Measurements from ENCODE around the gene HSD17B3.

Gene HSD17B3

DNA sequence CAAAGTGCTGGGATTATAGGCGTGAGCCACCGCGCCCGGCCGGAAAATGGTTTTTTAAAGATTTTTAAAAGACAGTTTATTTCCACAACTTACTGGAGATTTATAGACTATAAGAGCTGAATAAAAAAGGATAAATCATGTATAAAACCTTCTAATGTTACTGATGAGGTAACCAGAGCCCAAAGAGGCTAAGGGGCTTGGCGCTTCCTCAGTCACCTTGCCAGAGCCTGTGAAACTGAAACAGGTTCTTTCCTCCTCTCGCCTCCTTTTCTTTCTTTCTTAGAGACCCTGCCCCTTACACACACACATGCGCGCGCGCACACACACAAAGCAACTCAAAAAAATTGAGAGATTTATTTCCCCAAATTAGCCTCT, 69.8 kb downstream of the HSD17B3 start:
- DNase-seq: no peak

DNA sequence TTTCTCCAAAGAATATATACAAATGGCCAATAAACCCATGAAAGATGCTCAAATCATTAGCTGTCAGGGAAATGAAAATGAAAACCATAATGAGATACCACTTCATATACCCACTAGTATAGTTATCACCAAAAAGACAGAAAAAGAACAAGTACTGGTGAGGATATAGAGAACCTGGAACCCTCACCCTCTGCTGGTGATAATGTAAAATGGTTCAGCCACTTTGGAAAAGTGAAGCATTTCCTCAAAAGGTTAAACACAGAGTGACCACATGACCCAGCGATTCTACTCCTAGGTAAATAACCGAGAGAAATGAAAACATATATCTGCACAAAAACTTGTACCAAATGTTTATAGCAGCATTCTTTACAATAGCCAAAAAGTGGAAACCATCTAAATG, 72.0 kb downstream of the HSD17B3 start:
- no peak for DNase-seq

DNA sequence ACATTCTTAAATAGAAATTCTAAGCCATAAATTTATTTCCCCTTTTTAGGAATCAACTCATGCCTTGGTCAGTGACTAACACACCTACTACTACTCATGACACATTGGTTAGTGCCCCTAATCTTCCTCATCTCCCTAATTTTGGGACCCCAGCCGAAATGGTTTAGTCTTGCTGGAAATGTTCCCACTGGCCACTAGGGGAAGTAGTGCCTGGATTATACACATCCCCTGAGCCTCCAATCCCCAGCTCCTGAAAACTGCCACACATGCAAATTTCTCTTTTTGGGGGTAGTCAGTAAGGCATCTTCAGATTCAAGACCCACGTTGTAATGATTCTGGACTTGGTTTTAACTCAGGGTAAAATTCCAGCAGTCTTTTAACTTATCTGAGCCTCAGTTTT, 79.8 kb downstream of the HSD17B3 start:
- no peak for DNase-seq

DNA sequence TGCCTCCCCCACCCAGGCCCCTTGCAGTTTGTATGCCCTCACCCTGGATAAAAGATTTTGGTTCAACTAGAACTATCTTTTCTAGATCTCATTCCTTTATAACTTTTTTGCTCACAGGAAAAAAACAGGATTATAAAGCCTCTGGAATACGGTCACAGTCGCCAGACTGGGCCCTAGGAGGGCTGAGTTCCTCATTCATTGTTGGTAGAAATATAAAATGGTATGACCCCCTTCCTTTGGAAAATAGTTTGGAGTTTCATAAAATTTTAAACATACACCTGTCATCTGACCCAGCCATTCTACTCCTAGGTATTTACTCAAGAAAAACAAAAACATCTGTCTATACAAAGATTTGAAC, 82.1 kb downstream of the HSD17B3 start:
- DNase-seq: no peak

DNA sequence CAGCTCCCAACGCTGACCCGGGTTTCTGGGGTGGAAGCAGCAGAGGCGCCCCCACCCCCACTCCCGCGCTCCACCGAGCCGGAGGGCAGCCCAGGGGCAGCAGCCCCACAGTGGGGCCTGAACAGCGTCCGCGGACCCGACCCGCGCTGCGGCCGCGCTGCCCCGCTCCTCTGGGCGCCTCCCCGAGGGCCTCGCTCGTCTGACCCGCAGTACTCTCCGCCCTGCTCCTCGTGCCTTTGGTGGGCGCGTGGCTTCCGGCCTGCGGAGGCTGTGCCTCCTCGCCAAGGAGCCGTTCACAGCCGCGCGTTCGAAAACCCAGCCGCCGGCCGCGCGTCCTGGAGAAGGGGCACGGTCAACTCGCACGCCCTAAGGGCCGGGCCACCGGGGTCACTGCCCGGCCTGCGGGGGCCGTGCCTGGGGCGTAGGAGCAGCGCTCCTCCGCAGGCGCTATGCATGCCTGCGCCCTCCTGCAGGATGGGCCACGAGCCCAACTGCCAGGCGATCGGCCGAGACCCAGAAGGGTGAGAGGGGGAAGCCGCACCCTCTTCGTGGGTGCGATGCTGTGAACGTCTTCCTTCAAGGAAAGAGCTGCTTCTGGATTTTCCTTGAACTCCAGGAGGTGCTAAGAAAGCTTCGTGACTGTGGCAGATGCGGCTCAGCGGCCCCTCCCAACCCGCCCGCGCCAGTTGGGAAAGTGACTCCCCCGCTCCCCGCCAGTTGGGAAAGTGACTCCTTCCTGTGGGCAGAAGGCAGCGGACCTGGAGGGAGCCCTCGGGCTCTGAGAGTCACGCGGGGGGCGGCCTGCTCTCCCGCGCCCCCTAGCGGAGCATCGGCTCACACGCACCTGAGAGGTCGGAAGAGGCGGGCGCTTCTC, 82.7 kb downstream of the HSD17B3 start:
- peak; percentile 29 for DNase-seq

DNA sequence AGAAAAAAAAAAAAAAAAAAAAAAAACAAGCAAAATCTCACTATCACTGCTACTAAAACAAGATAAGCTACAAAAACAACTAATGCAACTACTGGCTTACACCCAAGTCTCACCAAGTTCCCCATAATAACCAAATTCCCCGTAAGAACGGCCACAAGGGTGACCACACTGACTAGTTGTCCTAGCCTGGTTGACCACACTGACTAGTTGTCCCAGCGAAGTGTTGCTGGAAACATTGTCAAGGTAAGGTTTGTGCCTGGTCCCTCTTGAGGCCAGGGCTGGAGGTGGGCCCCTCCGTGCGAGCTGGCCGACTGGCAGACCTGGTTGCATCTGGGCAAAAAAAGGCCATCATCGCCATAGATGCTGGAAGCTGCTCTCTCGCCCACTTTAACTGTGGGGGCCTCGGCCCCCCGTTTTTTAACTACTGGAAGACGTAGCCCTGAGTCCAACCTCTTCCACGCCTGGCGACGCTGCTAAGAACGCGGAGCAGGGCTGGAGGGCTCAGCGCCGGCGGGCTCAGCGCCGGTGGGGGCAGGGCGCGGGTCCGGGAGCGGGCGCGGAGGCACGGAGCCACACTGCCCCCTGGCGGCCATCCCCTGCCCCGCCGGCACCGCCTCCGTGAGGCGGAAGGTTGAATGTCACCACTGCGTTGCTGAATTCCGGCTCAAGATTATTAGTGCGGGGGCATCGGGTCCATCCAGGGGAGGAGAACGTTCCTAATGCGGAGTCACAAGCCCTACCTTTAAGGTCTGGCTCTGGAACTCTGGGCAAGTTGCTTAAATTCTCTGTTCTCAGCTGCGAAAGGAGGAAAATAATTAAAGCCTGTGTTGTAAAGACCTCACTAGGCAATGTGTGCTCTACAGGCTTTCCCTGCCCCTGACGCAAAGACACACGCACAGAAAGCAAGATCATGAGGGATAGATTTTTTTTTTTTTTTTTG, 84.0 kb downstream of the HSD17B3 start:
- peak; percentile 61 for DNase-seq

DNA sequence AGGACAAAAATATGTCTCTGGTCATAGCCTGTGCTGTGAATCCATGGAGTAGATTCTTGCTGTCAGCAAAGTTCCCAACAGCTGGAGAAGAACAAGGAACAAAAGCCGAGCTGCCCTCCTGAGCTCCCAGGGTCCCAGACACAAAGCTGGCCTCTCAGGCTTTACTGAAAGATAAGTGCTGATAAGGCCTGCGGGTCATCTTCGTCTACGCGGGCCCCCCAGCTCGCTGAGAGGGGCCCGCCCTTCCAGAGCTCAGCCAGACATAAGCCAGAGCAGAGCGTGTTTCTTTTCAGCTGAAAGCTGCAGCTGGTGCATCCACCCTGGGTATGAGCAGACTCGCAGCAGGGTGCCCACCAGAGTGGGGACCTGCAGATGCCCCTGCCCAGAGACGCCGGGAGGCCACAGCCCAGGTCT, 84.7 kb downstream of the HSD17B3 start:
- DNase-seq: no peak

DNA sequence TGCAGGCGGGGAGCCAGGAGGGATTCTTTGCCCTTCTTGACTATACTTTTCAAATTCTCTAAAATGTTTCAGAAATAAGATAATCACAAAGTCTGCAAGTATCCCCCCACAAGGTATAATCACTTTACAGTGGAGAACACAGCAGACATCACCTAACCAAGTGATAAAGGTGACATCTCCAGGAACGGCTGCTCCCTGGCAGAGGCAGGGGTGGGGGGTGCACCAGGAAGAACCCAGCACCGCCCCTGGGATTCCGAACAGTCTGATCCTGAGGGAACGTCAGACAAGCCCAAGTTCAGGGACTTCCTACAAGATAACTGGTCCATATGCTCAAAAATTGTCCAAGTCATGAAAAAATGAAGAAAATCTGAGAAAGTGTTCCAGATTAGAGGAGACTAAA, 85.4 kb downstream of the HSD17B3 start:
- no peak for DNase-seq

DNA sequence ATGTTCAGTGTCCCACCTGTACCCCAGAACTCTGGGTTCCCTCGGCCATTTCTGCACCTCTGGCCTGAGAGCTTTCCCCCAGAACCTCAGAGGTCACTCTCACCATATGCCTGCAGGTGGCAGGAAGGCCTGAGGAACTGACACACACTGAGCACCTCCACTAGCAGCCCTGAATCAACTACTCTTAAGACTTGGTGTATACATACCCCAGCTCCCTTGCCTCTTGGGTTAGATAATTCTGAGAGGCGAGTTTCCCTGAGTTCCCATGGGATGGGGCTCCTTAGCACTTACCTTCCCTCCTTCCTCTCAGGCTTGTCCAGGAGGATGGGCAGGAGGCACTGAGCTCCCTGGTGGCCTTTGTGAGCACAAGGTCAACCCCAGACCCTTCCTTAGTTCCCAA, 86.1 kb downstream of the HSD17B3 start:
- no peak for DNase-seq

DNA sequence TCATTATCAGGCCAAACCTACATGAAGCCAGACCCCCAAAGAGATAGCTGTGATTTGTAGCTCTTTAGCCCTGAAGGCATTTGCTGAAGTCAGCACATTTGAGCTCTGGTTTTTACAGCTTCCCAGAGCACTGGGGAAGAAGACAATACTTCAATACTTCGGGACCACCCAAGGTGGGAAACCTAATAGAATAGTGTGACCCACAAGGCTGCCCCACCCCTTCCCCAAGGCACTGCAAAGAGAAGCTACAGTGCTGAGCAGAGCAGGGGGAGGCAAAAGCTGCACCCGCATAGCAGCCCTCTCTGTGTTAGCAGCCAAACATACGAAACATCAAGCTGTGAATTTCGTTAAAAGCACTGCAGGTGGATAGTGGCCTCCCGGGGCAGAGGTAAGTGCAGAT, 87.3 kb downstream of the HSD17B3 start:
- no peak for DNase-seq

DNA sequence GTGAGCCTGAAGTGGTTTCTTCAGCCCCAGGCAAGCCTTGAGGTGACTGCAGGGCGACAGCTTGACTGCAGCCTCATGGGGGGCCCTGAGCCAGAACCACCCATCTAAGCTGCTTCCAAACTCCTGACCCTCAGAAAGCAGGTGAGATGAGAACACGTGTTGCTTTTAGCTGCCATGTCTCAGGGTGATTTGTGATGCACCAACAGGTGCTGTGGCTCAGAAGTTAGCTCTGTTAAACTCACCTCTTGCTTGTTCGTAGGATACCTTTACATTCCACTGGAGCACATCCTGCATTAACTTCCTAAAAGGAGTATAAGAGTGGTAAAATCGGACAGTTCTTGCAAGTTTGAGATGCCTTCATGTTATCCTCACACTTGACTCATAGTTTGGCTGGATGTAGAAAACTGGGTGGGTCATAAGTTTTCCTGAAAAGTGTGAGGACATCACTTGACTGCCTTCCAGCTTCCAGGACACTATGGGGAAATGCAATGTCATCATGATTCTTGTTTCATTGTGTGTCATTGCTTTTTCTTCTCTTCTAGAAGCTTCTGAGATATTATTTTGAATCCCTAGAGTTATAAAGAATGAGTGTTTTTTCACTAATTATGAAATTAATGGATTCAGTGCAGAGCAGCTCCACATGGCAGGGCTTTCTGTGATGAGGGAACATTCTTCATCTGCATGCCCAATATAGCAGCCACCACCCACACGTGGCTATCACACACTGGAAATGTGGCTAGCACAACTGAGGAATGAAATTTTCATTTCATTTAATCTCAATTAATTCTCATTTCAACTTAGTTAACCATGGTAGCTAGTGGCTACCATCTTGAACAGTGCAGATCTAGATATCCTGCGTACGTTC, 92.3 kb downstream of the HSD17B3 start:
- no peak for DNase-seq

DNA sequence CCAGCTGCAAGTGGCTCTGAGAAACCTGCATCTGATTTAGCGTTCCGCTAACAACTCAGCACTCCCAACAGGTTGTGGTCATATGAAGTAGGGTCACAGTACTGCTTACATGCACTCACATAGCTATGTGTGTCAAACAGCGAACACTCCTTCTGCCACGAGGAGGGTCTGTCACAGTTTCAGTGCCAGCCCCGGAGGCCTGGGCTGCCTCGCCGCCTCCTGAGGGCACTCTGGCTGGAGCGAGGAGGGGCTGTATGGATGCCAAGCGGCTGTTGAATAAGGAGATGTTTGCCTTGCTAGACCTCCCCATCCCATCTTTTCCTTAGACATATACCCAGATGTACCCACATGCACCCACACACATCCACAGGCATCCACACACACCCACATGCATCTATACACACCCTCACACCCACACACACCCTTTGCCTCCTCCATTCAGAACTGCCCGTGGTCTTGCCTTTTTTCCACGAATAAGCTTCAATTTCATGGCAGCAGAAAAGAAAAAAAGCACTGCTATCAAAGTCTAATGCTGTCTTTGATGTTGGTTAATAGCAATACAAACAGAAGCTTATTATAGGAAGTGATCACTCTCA, 95.7 kb downstream of the HSD17B3 start:
- no peak for DNase-seq

DNA sequence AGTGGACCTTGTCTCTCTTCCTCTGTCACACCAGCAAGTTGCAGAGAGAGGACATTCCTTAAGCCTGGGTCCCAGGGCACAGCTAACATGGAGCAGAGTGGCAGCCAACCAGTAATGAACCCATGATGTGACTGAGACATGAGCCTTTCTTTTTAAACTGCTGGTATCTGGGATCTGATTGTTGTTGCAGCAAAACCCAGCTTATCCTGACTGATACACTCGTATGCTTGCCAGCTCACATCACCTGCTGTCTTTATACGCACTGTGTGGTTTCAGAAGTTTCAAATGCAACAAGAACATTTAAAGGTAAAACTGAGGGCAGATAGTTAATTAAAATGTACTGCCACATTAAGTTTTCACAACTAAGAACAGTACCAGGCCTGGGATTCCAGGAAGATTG, 97.1 kb downstream of the HSD17B3 start:
- no peak for DNase-seq

DNA sequence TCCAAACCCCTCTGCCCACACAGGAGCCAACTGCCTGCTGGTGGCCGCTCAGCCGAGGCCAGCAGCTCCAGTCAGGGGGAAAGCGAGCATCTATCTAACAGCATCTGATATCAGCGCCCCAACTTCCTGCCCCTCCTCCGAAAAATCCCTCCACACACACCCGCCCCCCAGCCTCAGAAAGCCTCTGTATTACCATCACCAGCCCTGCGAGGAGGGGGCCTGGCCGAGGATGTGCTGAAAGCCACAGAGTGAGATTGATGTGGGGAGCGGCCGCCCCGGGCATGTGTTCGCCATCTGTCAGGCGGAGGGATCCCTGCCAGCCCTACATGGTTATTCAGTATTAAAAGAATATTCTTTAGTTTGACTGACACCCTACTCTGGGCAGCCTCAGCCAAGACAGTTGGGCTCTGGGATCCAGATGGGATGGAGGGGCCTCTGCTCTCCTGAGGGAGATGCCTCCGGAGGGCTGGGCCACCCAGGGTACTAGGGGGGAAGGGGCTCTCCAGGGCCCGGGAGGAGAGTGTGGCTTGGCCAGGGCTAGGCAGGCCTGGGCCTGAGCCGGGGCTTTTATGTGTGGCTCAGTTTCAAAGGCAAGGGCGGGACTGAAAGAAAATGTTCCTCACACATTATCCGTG, 98.0 kb downstream of the HSD17B3 start:
- no peak for DNase-seq

DNA sequence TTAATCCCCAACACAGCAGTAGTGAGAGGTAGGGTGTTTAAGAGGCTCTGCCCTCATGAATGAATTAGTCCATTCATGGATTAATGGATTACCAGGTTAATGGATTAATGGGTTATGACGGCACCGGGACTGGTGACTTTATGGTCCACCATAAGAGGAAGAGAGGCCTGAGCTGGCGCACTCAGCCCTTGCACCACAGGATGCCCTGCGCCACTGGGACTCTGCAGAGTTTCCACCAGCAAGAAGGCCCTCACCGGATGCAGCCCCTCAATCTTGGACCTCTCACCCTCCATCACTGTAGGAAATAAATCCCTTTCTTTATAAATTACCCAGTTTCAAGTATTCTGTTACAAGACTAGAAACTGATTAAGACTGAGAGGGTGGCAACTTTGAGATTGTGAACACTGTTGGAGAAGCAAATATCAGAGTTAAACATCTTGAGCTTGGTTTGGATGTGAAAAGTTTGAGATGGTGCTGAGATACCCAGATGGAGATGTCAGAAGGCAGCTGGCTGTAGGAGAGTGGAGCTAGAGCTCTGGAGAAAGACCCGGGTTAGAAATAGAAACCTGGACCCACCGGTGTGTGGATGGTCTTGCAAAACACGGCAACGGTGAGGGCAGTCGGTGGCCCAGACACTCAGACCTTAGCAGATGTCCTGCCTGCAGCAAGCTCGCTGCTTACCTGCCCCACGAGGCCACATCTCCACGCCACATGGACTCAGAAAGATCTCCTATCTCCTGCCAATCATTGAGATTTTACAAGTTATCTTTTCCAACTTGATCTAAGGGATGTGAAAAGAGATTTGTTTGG, 98.8 kb downstream of the HSD17B3 start:
- no peak for DNase-seq

DNA sequence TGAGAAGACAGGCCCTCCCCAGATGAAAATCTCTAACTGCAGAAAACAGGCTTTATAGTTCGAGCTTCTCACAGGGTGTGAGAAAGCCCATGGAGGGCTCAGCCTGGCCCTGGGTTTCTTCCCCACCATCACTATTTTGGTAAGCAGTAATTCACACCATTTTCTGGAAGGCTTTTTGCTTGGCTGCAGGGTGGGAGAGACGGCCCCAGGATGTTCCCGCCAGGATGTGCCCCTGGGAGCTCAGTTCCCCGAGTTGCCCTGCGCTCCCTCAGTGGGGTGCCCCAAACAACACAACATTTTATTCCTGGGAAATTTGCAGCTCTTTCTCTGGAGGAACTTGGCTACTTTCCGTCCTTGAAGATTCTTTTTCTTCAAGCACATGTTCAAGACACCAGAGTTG, 100.8 kb downstream of the HSD17B3 start:
- no peak for DNase-seq

DNA sequence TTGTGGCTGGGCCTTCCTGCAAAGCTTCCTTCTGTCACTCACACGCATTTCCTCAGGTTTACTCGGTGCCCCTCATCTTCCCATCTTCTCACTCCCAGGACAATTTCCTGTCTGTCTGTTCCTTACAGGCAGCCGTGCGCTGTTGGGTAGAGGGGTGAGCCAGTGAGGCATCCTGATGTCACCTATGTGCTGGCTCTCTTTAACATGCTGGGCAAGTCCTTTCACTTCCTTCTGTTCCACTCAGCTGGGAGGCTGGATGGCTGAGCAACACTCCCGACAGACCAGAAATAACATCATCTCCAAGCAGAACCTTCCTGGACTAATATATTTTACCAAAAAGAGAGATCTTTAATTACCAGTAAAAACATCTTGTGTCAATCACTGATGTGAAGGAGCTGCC, 103.0 kb downstream of the HSD17B3 start:
- DNase-seq: no peak

DNA sequence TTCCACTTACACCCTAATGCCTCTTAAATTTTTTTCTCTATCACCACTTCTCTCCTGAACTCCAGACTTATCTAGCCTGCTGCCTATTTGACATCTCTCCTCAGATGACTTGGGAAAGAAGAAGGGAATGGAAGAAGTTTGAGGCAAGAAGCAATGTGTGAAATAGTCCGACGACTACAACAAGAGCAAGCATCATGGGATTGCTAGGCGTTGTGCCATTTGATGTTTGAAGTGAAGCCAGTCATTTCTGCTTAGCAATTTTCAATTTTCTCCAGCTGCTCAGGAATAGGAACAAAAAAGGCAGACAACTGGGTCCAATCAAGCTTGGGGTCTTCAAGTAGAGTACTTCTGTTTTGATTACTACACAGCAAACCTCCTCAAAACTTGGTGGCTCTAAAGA, 106.4 kb downstream of the HSD17B3 start:
- DNase-seq: no peak

DNA sequence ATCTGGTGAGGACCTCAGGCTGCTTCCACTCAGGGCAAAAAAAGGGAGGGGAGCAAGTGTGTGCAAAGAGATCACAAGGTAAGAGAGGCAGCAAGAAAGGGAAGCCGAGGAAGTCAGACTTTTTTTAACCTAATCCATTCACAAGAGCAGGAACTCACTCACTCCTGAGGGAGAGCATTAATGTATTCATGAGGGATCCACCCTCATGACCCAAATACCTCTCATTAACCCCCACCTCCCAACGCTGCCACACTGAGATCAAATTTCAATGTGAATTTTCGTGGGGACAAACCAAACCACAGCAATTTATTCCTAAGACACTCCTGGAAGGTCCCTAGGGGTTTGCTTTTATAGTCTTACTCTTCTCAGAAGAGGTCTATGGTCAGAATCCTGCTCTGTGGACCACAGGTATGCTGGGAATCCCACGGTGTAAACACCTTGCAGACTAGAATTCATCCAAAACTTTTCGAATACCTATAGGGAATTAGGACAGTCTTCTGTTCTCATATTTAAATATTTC, 108.7 kb downstream of the HSD17B3 start:
- DNase-seq: no peak

DNA sequence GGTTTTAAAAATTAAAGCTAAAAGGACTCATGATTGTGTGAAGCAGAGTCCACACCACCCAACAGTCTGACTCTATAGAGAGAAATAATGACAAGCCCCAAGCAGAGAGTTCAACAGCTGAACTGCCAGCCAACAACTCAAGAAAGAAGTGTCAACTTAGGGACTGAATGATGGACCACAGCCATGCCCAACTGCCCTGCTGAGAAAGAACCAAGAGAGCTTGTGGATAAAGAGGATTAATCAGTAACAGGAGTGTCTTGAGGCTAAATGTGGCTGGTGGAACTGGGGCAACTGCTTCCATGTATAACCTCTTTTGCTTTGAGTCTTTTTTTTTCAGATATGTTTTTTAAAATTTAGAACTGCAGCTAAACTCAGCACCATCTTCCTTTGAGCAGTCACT, 109.3 kb downstream of the HSD17B3 start:
- no peak for DNase-seq

DNA sequence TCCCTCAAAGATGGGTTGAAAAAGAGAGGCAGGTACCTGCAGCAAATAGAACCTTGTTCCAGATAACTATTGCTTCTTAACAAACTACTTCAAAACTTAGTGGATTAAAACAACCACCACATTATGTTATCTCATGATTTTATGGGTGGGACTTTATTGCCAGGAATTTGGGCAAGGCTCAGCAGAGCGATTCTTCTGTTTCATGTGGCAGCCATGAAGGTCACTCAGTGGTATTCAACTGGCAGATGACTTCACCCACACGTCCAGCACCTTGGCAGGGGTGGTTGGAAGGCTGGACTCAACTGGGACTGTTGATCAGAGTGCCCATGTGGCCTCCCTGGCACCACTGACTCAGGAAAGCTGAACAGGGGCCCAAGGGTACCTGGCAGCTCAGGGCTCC, 112.0 kb downstream of the HSD17B3 start:
- DNase-seq: no peak

All from T-helper 9 cell (primary cell).